Stimulated activated CD8-positive, alpha-beta memory T cell treated with anti-CD3 and anti-CD28 coated beads, Interleukin-12 subunit alpha, Interleukin-12 subunit beta, amount 100 ng/mL, for 4 hours (primary cell): ENCODE measurements around the gene PARVG.

Source experiments
- DNase-seq: peaks from one replicate; pipeline ENCODE4 v3.0.0-alpha.2; 2020; ENCODE audit warnings: low read depth

PARVG gene

GRCh38 chr22:44155115-44155514 is 25.6 kb upstream of the PARVG start:
- no peak for DNase-seq

- DNase-seq = no peak
Measured at GRCh38 chr22:44157916-44158618, 22.7 kb upstream of the PARVG start.

GRCh38 chr22:44158816-44159215 is 21.9 kb upstream of the PARVG start:
- DNase-seq = no peak

- no peak for DNase-seq
Measured at GRCh38 chr22:44159221-44159620, 21.5 kb upstream of the PARVG start.

- DNase-seq = no peak
Measured at GRCh38 chr22:44159811-44160210, 20.9 kb upstream of the PARVG start.

DNA sequence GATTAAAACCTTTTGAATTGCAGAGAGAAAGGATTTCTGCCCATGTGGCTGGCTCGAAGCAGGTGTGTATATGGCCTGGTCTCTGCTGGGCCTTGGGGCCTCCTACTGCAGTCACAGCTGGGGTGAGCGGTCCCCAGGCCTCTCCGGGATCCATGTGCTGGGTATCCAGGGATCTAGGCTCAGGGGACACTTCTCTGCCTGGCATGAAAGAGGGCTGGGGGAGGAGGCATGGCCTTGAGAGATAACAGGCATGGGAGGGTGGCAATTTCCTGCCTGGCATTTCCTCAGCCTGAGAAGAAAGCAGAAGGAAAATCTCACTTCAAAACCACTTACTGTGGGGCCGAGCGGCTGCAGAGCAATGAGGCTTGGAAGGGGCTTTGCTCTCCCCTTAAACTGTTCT is 20.3 kb upstream of the PARVG start:
- DNase-seq = no peak

DNA sequence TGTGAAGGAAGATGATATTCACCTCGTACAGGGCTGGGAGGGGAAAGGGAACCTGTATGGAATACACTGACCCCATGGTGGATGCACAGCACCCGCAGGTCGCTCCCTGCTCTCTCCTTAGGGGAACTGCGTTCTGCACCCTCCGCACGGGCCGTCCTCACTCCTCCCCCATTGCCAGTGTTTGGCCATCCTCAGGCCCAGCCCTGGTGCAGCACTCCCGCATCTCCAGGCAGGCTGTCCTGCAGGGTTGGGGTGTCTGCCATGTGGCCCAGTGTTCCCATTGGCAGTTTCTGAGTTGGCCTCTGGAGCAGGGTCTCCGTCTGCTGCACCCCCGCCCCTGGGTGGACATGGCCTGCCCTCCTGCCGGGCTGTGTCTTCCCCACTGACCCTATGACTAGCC is 19.1 kb upstream of the PARVG start:
- DNase-seq = no peak

DNA sequence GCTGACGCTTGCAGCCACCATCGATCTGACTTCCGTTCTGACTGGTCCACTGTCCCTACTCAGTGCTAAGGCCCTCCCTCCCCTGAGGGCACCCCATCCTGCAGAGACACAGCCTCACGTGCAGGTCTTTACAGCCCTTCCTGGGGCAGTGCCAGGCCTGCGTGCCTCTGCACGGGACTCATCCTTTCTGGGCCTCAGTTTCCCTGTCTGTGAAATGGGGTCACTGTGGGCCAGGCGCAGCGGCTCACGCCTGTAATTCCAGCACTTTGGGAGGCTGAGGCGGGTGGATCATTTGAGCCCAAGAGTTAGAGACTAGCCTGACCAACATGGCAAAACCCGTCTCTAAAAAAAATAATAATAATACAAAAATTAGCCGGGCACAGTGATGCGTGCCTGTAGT is 17.8 kb upstream of the PARVG start:
- no peak for DNase-seq

DNA sequence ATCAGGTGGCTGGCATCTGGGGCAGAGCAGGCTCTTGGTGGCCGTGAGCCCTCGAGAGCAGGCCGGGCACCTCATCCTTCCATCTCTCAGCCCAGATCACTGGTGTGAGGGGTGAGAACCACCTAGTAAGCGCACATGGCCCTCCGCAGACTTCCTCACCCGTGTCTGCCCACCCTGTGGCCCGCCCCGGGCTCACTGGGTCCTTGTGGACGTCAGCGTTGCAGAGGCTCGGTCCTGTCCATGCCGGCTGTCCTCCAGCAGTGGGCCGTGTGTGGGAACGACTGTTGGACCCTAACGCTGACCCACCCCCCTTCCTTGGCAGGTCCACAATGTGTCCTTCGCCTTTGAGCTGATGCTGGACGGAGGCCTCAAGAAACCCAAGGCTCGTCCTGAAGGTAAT is 17.2 kb upstream of the PARVG start:
- no peak for DNase-seq

GRCh38 chr22:44164031-44164430 is 16.7 kb upstream of the PARVG start:
- no peak for DNase-seq

GRCh38 chr22:44165286-44165874 is 15.3 kb upstream of the PARVG start:
- no peak for DNase-seq

DNA sequence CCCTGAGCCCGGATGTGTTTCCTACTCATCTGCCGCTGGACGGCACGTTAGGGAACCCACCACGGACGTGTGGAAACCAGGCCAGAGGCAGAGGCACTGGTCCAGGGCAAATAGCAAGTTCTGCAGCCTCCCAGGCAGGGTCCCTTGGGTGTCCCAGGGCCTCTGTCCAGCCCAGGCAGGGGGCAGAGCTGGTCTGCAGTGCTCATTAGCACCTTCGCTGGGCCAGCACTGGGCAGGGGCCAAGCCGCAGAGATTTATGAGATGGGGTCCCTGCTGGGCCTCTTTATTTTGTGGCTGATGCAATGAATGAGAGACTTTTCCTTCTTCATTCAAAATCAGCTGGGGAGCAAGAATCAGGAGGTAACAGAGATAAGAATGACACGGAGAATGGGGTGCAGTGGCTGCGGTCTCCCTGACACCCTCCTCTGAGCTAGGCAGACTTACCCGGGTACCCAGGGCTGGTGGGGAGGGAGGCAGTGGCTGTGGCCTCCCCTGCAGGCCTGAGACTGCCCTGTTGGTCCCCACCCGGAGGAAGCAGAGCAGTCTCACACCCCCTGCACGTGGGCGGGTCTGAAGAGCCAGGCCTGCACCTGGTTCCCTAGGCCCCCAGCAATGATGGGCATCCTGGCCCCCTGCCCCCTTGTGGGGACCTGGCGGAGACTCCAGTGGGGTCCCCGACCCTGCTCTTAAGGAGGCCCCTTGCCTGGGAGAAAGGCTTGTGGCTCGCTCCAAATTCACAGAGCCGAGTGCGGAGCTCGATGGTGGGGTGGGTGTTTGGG is 14.0 kb upstream of the PARVG start:
- no peak for DNase-seq

- no peak for DNase-seq
Measured at GRCh38 chr22:44167501-44167900, 13.2 kb upstream of the PARVG start.

- no peak for DNase-seq
Measured at GRCh38 chr22:44168206-44168605, 12.5 kb upstream of the PARVG start.

- no peak for DNase-seq
Measured at GRCh38 chr22:44170470-44170869, 10.3 kb upstream of the PARVG start.

GRCh38 chr22:44171561-44171960 is 9.2 kb upstream of the PARVG start:
- DNase-seq = no peak

DNA sequence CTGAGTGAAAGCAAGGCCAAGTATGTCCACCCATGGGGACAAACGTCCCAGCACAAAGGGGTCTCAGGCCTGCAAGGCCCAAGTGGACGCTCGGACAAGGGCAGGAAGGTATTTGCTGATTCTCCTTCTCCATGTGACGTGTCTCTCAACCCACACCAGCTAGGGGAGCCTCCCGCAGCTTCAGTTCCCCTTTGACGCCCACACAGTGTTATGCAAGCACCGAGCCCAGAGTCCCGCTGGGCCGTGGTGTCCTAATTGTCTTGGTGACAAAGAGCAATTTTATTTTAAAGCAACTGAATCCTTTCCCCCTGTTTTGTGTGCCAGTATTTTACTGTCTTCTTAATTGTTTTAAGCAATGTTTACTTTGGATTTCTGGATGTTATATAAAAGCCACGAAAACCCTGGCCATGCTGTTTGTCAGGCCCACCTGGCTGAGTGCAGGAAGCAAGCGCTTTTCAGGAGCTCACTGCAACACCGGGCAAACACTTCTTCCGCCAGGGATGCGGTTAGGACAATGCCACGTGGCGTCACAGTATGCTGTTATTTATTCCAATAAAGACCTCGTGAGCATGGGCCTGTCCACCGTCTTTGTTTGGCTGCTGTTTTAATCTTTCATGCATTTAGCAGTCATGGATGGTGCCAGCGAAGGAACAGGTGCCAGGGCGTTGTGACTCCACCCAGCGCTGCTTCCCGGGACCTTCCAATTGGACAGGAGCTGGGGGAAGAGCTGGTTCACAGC is 8.2 kb upstream of the PARVG start:
- DNase-seq = no peak

DNA sequence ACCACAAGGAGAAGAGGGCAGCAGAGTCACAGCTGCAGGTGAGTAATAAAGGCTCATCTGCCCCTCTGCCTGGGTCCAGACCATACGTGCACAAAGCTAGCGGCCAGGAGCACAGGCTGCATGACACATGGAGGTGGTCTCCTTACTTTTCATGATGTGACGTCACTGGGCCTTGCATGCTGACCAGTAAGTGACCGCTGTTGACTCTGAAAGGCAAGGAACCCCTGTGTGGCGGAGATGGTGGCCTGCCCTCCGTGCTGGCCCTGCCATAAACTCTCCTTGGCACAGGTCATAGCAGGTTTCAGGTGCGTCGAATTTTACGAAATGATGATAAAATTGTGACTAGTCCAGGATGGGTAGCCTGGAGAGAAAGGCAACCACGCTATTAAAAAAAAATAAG is 7.6 kb upstream of the PARVG start:
- no peak for DNase-seq

DNA sequence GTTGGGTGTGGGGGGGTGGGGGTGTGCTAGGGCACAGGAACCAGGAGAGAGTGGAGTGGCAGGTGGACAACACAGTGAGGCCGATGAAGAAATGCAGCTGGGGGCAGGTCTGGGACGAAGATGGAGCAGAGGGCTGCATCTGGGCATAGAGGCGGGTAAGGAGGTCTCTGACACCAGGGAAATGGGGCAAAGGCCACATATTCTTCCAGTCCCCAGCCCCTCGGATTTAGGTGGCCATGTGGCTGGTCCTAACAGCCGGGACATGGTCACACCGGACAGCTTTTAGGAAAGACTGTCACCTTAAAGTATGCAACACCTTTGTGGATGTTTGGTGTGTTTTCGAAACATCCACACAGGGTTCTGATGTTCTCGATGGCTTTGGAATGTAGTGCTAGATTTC is 5.0 kb upstream of the PARVG start:
- no peak for DNase-seq

DNA sequence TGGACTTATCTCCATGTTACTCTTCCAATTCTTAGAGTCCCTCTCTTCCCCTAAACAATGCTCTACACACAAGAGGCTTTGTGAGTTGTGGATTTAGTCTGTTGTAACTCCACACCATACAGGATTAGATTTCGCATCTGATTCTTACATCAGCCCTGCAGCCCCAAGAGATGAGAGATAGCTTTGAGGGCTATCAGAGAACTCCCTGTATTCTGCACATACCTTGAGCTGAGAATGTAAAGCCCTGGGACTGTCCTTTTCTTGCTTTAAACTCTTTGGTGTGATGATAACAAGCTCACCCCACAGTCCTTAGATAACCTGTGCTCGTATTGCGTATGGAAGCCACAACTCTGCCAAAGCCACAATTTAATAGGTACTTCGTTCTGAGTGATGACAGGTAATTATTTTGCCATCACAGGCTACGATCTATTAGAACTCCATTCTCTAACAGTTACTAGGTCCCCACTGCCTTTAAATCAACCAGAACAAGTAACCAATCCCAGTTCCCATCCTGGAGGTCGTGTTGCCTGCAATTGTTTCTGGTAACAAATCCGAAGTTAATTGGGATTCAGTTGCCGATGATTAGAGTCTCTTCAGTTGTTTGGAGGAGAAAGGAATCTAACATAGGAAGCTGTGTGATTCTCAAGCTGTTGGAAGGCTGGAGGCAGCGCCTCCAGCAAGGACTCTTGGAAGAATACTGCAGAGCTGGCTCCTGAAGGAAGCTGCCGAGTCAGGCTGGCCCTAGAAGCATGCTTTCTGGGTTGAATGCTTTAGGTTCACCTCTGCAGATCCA is 1.3 kb upstream of the PARVG start:
- DNase-seq = no peak

- DNase-seq = no peak
Measured at GRCh38 chr22:44179989-44180705, 578 bp upstream of the PARVG start.
